GM23338 (cell line): ENCODE data around the gene TMCC1. TPM values are rescaled to one million over a fixed set of nuclear protein-coding genes. Genes with fewer than 3 reads are reported as not detected.

Source experiments
- ATAC-seq: fragments of 200-7000 bp; cut with Tn5 transposase; 3 replicates; pipeline ENCODE4 v1.9.1; 2020
- DNase-seq: peaks from one replicate; pipeline ENCODE4 v3.0.0-alpha.2; 2015; ENCODE audit warnings: low spot score
- H2AFZ ChIP-seq: fragments of 200-600 bp; sonication (generic); 2 replicates; pipeline ENCODE4 v1.8.0; 2016; ENCODE audit warnings: antibody characterized with exemption, mild to moderate bottlenecking, moderate library complexity
- H3F3A ChIP-seq: fragments of 200-600 bp; sonication (generic); replicated peaks from 2 replicates; pipeline ENCODE4 v1.8.0; 2017; ENCODE audit warnings: antibody characterized with exemption, mixed run types, low read depth
- H3K27ac ChIP-seq: fragments of 200-600 bp; sonication (generic); 2 replicates; pipeline ENCODE4 v1.6.1; 2016; ENCODE audit warnings: low read depth
- H3K27me3 ChIP-seq: fragments of 200-600 bp; sonication (generic); 2 replicates; pipeline ENCODE4 v1.8.0; 2016; ENCODE audit warnings: mild to moderate bottlenecking, mixed run types, moderate library complexity; ENCODE audit not compliant: insufficient read depth
- H3K36me3 ChIP-seq: fragments of 200-600 bp; sonication (generic); 2 replicates; pipeline ENCODE4 v1.8.0; 2016; ENCODE audit warnings: mild to moderate bottlenecking; ENCODE audit not compliant: insufficient read depth
- H3K4me1 ChIP-seq: fragments of 200-600 bp; sonication (generic); 2 replicates; pipeline ENCODE4 v1.8.0; 2016; ENCODE audit warnings: mild to moderate bottlenecking, moderate library complexity; ENCODE audit not compliant: insufficient read depth
- H3K4me2 ChIP-seq: fragments of 200-600 bp; sonication (generic); 2 replicates; pipeline ENCODE4 v1.7.1; 2017; ENCODE audit warnings: mixed run types
- H3K4me3 ChIP-seq: fragments of 200-600 bp; sonication (generic); 2 replicates; pipeline ENCODE4 v1.6.1; 2016; ENCODE audit warnings: mixed run types
- H3K79me2 ChIP-seq: fragments of 200-600 bp; sonication (generic); replicated peaks from 2 replicates; pipeline ENCODE4 v1.8.0; 2017; ENCODE audit warnings: mild to moderate bottlenecking; ENCODE audit not compliant: insufficient read depth
- H3K9me2 ChIP-seq: fragments of 200-600 bp; sonication (generic); 2 replicates; pipeline ENCODE4 v1.8.0; 2017; ENCODE audit not compliant: insufficient read depth
- H4K20me1 ChIP-seq: fragments of 200-600 bp; sonication (generic); replicated peaks from 2 replicates; pipeline ENCODE4 v1.8.0; 2017; ENCODE audit warnings: mild to moderate bottlenecking; ENCODE audit not compliant: insufficient read depth
- H3K27ac Mint-ChIP-seq: 2 replicates; pipeline ENCODE4 v1.8.0; 2020; ENCODE audit warnings: inconsistent platforms, mild to moderate bottlenecking, moderate library complexity, mixed read lengths
- H3K27me3 Mint-ChIP-seq: 3 replicates; pipeline ENCODE4 v1.8.0; 2022; ENCODE audit warnings: low read depth, mild to moderate bottlenecking, moderate library complexity, mixed read lengths, inconsistent platforms; ENCODE audit not compliant: insufficient read depth, poor library complexity
- H3K36me3 Mint-ChIP-seq: 3 replicates; pipeline ENCODE4 v1.8.0; 2021; ENCODE audit warnings: low read depth, mild to moderate bottlenecking, inconsistent platforms, moderate library complexity, mixed read lengths
- H3K4me1 Mint-ChIP-seq: 3 replicates; pipeline ENCODE4 v1.8.0; 2020; ENCODE audit warnings: mild to moderate bottlenecking, inconsistent platforms, mixed read lengths
- H3K4me3 Mint-ChIP-seq: 3 replicates; pipeline ENCODE4 v1.8.0; 2021; ENCODE audit warnings: moderate library complexity, mild to moderate bottlenecking, inconsistent platforms, mixed read lengths
- H3K9me3 Mint-ChIP-seq: 3 replicates; pipeline ENCODE4 v1.8.0; 2020; ENCODE audit warnings: moderate library complexity, mild to moderate bottlenecking, inconsistent platforms, mixed read lengths
- CREB1 ChIP-seq: fragments of 250-450 bp; sonication (Bioruptor Pico); IDR thresholded peaks from 2 replicates; pipeline ENCODE4 v1.5.0; 2020; ENCODE audit warnings: low read depth, mild to moderate bottlenecking, moderate library complexity
- EZH2 ChIP-seq: fragments of 200-600 bp; sonication (generic); IDR thresholded peaks from one replicate; pipeline ENCODE4 v1.8.0; 2017; ENCODE audit warnings: antibody characterized with exemption, mild to moderate bottlenecking, low read depth; ENCODE audit not compliant: unreplicated experiment
- EZH2phosphoT487 ChIP-seq: fragments of 200-600 bp; sonication (generic); IDR thresholded peaks from one replicate; pipeline ENCODE4 v1.8.1; 2018; ENCODE audit warnings: antibody characterized with exemption; ENCODE audit not compliant: unreplicated experiment
- JUNB ChIP-seq: IDR thresholded peaks from one replicate; pipeline ENCODE4 v1.6.1; 2016; ENCODE audit warnings: antibody characterized with exemption; ENCODE audit not compliant: unreplicated experiment
- POLR2AphosphoS5 ChIP-seq: IDR thresholded peaks from 2 replicates; pipeline ENCODE4 v1.6.1; 2016; ENCODE audit warnings: antibody characterized with exemption, low read depth
- STAT1 ChIP-seq: IDR thresholded peaks from one replicate; pipeline ENCODE4 v1.6.1; 2016; ENCODE audit warnings: antibody characterized with exemption; ENCODE audit not compliant: unreplicated experiment
- ZNF331 ChIP-seq: fragments of 250-450 bp; sonication (Bioruptor Pico); IDR thresholded peaks from 2 replicates; pipeline ENCODE4 v1.5.0; 2020; ENCODE audit warnings: low read depth, mild to moderate bottlenecking, moderate library complexity
- polyA plus RNA-seq: library from polyadenylated mRNA; unstranded; fragments of >200 nt; fragmentation: Nextera tagmentation; extraction: Ambion mirVana; gene quantifications from 2 replicates; pipeline ENCODE4 v1.2.1, GENCODE V29; 2016
- total RNA-seq: library from RNA; depleted of rRNA; stranded (reverse); fragments of >200 nt; shearing (Covaris generic); gene quantifications from 2 replicates; pipeline ENCODE4 v1.2.3, GENCODE V29; 2014
- TF ChIP-seq, protein P1 (sequence below): IDR thresholded peaks from one replicate; pipeline ENCODE4 v1.6.1; 2018; ENCODE audit warnings: antibody characterized with exemption; ENCODE audit not compliant: unreplicated experiment
- TF ChIP-seq, protein P2 (sequence below): fragments of 250-450 bp; sonication (Bioruptor Pico); IDR thresholded peaks from 2 replicates; pipeline ENCODE4 v1.5.0; 2020; ENCODE audit warnings: mild to moderate bottlenecking, moderate library complexity
- TF ChIP-seq, protein P3 (sequence below): IDR thresholded peaks from 2 replicates; pipeline ENCODE4 v1.6.1; 2016; ENCODE audit warnings: antibody characterized with exemption

The TMCC1 gene
- total and polyA plus RNA-seq, 2 experiments from 2014 or later = 8.2 to 18.4 TPM

DNA sequence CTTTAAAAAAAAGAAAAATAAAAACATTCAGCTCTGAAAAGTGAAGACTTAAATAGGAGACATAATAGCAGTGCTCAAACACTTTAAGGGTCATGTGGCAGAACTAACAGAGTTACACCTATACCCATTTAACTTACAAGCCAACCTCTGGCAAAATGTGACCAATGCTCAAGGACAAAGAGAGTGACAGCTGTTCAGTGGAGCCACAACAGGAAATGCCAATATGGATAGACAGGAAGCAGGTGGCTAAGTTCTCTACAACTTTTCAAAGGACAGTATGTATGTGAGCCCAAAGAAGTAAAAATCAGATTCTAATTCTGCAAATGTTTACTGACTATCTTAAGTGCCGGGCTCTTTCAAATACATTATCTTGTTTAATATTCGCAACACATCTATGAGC, 3.4 kb downstream of the TMCC1 start:
- no peaks in the 10 kb centered on the region for H3K36me3 ChIP-seq
- peak overlapping the region; percentile 9; the same call in 1 of the 2 replicates for H3K27ac Mint-ChIP-seq
- no peak for TF ChIP-seq CREB1
- no peak for TF ChIP-seq JUNB
- TF ChIP-seq, protein P1, sequence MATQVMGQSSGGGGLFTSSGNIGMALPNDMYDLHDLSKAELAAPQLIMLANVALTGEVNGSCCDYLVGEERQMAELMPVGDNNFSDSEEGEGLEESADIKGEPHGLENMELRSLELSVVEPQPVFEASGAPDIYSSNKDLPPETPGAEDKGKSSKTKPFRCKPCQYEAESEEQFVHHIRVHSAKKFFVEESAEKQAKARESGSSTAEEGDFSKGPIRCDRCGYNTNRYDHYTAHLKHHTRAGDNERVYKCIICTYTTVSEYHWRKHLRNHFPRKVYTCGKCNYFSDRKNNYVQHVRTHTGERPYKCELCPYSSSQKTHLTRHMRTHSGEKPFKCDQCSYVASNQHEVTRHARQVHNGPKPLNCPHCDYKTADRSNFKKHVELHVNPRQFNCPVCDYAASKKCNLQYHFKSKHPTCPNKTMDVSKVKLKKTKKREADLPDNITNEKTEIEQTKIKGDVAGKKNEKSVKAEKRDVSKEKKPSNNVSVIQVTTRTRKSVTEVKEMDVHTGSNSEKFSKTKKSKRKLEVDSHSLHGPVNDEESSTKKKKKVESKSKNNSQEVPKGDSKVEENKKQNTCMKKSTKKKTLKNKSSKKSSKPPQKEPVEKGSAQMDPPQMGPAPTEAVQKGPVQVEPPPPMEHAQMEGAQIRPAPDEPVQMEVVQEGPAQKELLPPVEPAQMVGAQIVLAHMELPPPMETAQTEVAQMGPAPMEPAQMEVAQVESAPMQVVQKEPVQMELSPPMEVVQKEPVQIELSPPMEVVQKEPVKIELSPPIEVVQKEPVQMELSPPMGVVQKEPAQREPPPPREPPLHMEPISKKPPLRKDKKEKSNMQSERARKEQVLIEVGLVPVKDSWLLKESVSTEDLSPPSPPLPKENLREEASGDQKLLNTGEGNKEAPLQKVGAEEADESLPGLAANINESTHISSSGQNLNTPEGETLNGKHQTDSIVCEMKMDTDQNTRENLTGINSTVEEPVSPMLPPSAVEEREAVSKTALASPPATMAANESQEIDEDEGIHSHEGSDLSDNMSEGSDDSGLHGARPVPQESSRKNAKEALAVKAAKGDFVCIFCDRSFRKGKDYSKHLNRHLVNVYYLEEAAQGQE = no peak
- TF ChIP-seq POLR2AphosphoS5 = no peak
- TF ChIP-seq EZH2 = no peak
- TF ChIP-seq ZNF331 (CRISPR knock-in tag) = no peak
- no peak for TF ChIP-seq EZH2phosphoT487
- no peak for TF ChIP-seq STAT1
- TF ChIP-seq, protein P2, sequence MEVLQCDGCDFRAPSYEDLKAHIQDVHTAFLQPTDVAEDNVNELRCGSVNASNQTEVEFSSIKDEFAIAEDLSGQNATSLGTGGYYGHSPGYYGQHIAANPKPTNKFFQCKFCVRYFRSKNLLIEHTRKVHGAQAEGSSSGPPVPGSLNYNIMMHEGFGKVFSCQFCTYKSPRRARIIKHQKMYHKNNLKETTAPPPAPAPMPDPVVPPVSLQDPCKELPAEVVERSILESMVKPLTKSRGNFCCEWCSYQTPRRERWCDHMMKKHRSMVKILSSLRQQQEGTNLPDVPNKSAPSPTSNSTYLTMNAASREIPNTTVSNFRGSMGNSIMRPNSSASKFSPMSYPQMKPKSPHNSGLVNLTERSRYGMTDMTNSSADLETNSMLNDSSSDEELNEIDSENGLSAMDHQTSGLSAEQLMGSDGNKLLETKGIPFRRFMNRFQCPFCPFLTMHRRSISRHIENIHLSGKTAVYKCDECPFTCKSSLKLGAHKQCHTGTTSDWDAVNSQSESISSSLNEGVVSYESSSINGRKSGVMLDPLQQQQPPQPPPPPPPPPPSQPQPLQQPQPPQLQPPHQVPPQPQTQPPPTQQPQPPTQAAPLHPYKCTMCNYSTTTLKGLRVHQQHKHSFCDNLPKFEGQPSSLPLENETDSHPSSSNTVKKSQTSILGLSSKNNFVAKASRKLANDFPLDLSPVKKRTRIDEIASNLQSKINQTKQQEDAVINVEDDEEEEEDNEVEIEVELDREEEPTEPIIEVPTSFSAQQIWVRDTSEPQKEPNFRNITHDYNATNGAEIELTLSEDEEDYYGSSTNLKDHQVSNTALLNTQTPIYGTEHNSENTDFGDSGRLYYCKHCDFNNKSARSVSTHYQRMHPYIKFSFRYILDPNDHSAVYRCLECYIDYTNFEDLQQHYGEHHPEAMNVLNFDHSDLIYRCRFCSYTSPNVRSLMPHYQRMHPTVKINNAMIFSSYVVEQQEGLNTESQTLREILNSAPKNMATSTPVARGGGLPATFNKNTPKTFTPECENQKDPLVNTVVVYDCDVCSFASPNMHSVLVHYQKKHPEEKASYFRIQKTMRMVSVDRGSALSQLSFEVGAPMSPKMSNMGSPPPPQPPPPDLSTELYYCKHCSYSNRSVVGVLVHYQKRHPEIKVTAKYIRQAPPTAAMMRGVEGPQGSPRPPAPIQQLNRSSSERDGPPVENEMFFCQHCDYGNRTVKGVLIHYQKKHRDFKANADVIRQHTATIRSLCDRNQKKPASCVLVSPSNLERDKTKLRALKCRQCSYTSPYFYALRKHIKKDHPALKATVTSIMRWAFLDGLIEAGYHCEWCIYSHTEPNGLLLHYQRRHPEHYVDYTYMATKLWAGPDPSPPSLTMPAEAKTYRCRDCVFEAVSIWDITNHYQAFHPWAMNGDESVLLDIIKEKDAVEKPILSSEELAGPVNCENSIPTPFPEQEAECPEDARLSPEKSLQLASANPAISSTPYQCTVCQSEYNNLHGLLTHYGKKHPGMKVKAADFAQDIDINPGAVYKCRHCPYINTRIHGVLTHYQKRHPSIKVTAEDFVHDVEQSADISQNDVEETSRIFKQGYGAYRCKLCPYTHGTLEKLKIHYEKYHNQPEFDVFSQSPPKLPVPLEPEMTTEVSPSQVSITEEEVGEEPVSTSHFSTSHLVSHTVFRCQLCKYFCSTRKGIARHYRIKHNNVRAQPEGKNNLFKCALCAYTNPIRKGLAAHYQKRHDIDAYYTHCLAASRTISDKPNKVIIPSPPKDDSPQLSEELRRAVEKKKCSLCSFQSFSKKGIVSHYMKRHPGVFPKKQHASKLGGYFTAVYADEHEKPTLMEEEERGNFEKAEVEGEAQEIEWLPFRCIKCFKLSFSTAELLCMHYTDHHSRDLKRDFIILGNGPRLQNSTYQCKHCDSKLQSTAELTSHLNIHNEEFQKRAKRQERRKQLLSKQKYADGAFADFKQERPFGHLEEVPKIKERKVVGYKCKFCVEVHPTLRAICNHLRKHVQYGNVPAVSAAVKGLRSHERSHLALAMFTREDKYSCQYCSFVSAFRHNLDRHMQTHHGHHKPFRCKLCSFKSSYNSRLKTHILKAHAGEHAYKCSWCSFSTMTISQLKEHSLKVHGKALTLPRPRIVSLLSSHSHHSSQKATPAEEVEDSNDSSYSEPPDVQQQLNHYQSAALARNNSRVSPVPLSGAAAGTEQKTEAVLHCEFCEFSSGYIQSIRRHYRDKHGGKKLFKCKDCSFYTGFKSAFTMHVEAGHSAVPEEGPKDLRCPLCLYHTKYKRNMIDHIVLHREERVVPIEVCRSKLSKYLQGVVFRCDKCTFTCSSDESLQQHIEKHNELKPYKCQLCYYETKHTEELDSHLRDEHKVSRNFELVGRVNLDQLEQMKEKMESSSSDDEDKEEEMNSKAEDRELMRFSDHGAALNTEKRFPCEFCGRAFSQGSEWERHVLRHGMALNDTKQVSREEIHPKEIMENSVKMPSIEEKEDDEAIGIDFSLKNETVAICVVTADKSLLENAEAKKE = no peak
- TF ChIP-seq, protein P3, sequence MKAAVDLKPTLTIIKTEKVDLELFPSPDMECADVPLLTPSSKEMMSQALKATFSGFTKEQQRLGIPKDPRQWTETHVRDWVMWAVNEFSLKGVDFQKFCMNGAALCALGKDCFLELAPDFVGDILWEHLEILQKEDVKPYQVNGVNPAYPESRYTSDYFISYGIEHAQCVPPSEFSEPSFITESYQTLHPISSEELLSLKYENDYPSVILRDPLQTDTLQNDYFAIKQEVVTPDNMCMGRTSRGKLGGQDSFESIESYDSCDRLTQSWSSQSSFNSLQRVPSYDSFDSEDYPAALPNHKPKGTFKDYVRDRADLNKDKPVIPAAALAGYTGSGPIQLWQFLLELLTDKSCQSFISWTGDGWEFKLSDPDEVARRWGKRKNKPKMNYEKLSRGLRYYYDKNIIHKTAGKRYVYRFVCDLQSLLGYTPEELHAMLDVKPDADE = no peak
- ATAC-seq = no peak
- no peaks in the 10 kb centered on the region for H3K27me3 ChIP-seq
- H3K9me2 ChIP-seq = no peaks in the 10 kb centered on the region
- no peak overlapping the region for H3K27ac ChIP-seq
- peaks cover 28% of the 10 kb centered on the region for H3K4me1 Mint-ChIP-seq
- no peaks in the 10 kb centered on the region for H3K27me3 Mint-ChIP-seq
- peak overlapping the region; percentile 86 for H3K4me2 ChIP-seq
- DNase-seq = no peak
- no peak overlapping the region; the same call in 2 of the 3 replicates for H3K4me3 Mint-ChIP-seq
- H3K36me3 Mint-ChIP-seq = no peaks in the 10 kb centered on the region; the same call in 2 of the 3 replicates
- no peak overlapping the region; the same call in 1 of the 2 replicates for H3K4me3 ChIP-seq
- no peaks in the 10 kb centered on the region for H3F3A ChIP-seq
- H4K20me1 ChIP-seq = peaks cover 7% of the 10 kb centered on the region; the same call in 1 of the 2 replicates
- H3K4me1 ChIP-seq = peaks cover 33% of the 10 kb centered on the region
- peaks cover 72% of the 10 kb centered on the region for H3K79me2 ChIP-seq
- H3K9me3 Mint-ChIP-seq = no peaks in the 10 kb centered on the region; the same call in 2 of the 3 replicates
- H2AFZ ChIP-seq = no peak overlapping the region
